Activated naive CD8-positive, alpha-beta T cell (primary cell): ENCODE measurements around the gene A3GALT2.

Source experiments
- H3K27ac Mint-ChIP-seq: one replicate; pipeline ENCODE4 v1.8.0; 2021; ENCODE audit warnings: mixed read lengths
- H3K27me3 Mint-ChIP-seq: one replicate; pipeline ENCODE4 v1.8.0; 2021; ENCODE audit warnings: mixed read lengths
- H3K36me3 Mint-ChIP-seq: one replicate; pipeline ENCODE4 v1.8.0; 2021; ENCODE audit warnings: mixed read lengths
- H3K4me1 Mint-ChIP-seq: one replicate; pipeline ENCODE4 v1.8.0; 2021; ENCODE audit warnings: low read depth, mixed read lengths
- H3K4me3 Mint-ChIP-seq: one replicate; pipeline ENCODE4 v1.8.0; 2021; ENCODE audit warnings: mild to moderate bottlenecking, mixed read lengths
- H3K9me3 Mint-ChIP-seq: one replicate; pipeline ENCODE4 v1.8.0; 2021; ENCODE audit warnings: low read depth, mixed read lengths

Gene A3GALT2

DNA sequence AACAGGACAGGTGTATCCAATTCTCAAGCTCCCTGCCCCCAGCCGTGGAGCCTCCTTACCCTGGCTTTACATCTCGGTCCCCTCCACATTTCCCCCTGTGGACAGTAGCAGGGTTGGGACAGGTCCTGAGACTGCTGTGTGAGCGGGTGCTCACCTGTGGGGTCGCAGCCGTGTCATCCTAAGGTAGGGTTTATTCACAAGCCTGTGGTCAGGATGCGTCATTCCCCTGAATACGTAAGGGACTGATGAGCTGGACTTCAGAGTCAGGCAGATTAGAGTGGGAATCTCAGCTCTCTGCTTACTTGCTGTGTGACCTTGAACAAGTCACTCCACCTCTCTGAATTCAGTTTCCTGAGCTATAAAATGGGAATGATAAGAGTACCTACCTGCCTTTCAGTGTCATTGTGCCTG is 46.9 kb downstream of the A3GALT2 start:
- peaks cover 20% of the 10 kb centered on the region for H3K4me1 Mint-ChIP-seq
- no peaks in the 10 kb centered on the region for H3K27me3 Mint-ChIP-seq
- H3K4me3 Mint-ChIP-seq: no peak overlapping the region
- no peaks in the 10 kb centered on the region for H3K36me3 Mint-ChIP-seq
- H3K9me3 Mint-ChIP-seq: no peaks in the 10 kb centered on the region
- no peak overlapping the region for H3K27ac Mint-ChIP-seq

DNA sequence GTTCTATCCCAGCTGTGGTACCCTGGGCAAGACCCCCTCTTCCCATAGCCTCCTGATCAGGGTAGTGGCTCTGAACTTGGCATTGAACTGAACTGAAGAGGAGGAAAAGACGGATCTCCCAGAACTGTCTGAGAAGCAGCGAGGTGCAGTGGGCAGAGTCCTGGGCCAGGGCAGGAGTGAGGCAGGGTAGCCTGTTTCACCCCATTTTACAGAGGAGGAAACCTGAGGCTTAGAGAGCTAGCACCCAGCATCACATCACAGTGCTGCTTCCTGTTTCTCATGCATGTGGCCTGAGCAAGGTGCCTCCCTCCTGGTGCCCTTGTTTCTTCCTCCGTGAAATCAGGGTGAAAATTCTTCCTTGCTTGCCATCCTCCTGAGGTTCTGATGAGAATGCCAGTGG is 47.5 kb downstream of the A3GALT2 start:
- H3K4me3 Mint-ChIP-seq: no peak overlapping the region
- peaks cover 20% of the 10 kb centered on the region for H3K4me1 Mint-ChIP-seq

DNA sequence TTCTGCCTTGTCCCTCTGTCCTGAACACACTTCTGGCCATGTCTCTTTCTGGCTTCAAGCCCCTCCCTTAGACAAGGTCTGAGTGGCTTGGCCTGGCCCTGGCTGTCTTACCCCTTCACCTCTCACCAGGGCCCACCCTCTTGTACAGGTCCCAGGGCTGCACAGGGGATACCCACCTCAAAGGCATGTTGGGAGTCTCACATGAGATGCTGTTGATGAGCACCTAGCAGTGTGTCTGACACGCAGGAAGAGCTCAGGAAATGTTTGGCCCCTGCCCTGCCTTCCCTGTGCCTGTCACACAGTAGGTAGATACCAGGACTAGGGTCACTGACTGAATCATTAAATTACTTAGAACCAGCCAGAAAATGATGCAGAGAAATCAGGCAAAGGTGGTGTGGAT is 48.0 kb downstream of the A3GALT2 start:
- Mint-ChIP-seq H3K4me3 (no peak overlapping the region), H3K27me3 (no peaks in the 10 kb centered on the region), H3K27ac (peak overlapping the region; percentile 25), H3K9me3 (no peaks in the 10 kb centered on the region), H3K4me1 (peaks cover 20% of the 10 kb centered on the region), H3K36me3 (no peaks in the 10 kb centered on the region)

More for the DNA sequence above, 47.5 kb downstream of the A3GALT2 start:
- H3K27ac Mint-ChIP-seq: no peak overlapping the region
- H3K27me3 Mint-ChIP-seq: no peaks in the 10 kb centered on the region
- H3K9me3 Mint-ChIP-seq: no peaks in the 10 kb centered on the region
- no peaks in the 10 kb centered on the region for H3K36me3 Mint-ChIP-seq

DNA sequence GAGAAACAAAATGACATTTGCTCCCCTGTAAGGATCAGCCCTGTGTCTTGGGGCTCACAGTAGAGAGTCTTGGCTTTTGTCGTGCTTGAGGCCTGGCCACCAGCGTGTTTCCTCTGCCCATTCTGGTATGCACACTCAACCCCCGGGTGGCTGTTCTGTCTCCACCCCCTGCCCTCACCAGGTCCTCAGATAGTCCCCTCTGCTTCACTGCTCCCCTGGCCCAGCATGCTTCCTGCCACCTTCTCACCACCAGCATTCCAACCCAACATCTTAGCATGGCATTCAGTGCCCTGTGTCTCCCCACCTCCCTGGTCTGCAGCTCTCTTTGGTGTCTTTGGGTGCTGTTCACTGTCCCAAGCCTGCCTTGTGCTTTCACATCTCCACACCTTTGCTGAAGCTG is 48.4 kb downstream of the A3GALT2 start:
- Mint-ChIP-seq H3K9me3 (no peaks in the 10 kb centered on the region), H3K27me3 (no peaks in the 10 kb centered on the region), H3K4me3 (no peak overlapping the region), H3K27ac (no peak overlapping the region), H3K36me3 (no peaks in the 10 kb centered on the region), H3K4me1 (peaks cover 20% of the 10 kb centered on the region)

DNA sequence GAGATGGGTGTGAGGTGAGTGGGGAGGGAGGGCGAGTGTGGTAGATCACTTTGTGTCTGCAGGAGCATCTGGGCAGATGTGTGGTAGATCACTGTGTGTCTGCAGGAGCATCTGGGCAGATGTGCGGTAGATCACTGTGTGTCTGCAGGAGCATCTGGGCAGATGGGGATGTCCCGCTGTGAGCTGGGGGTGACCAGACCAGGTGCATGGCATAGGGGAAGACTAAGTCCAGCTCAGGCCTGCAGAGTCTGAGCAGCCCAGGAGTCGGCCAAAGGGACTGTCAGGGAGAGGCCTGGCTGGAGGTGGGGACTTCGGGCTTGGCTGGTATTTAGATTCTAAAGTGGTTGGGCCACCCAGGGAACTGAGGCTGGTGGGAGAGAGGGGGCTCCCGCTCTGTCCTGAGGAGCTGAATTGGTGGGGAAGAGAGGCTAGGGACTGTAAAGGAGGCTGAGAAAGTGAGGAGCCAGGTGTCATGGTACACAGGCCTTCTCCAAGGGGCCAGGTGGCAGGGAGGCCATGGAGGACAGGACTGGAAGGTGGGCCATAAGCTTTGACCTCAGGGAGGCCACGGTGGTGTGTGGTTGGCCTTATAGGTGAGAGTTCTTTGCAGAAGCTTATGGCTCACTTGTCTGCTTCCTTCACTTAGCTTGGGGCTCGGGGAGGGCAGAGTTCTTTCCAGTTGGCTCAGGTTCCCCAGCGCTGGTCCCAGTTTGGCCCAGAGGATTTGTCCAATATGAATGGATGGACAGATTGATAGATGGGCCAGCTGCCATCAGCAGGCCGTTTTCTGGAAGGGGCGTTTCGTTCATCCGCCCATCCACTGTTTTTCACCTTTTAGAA is 49.0 kb downstream of the A3GALT2 start:
- no peak overlapping the region for H3K4me3 Mint-ChIP-seq

DNA sequence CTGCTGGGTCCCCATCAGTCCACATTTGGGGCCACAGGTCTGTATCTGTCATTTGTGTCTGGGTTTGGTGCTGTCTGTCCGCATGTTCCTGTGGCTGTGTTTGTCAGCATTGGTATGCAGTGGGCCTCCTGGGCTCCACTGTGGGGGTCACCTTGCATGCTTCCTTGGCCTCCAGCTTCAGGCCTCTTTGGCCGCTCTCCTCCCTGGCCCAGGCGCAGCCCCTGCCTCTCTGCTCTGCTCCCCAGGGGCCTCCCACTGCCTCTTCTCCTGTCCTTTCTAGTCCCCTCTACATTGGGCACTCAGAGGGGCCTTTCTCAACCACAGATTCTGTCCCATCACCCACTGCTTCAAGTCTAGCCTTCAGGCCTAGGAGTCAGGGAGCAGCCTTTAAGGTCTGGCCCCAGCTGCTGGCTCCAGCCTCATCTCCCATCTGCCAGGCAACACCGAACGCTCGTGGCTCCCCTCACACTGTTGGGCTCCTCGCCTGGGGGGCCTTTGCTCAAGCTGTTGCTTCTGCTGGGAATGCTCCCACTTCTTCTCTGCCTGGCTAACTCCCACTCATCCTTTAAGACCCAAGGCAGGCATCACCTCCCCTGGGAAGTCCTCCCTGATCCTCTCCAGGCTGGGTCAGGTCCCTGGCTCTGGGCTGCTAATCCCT is 50.0 kb downstream of the A3GALT2 start:
- H3K36me3 Mint-ChIP-seq: no peaks in the 10 kb centered on the region
- H3K4me1 Mint-ChIP-seq: peaks cover 22% of the 10 kb centered on the region
- no peaks in the 10 kb centered on the region for H3K27me3 Mint-ChIP-seq
- H3K27ac Mint-ChIP-seq: no peak overlapping the region
- H3K4me3 Mint-ChIP-seq: no peak overlapping the region
- H3K9me3 Mint-ChIP-seq: no peaks in the 10 kb centered on the region

More for the DNA sequence above, 49.0 kb downstream of the A3GALT2 start:
- no peak overlapping the region for H3K27ac Mint-ChIP-seq
- peaks cover 22% of the 10 kb centered on the region for H3K4me1 Mint-ChIP-seq
- H3K27me3 Mint-ChIP-seq: no peaks in the 10 kb centered on the region
- H3K9me3 Mint-ChIP-seq: no peaks in the 10 kb centered on the region
- H3K36me3 Mint-ChIP-seq: no peaks in the 10 kb centered on the region

DNA sequence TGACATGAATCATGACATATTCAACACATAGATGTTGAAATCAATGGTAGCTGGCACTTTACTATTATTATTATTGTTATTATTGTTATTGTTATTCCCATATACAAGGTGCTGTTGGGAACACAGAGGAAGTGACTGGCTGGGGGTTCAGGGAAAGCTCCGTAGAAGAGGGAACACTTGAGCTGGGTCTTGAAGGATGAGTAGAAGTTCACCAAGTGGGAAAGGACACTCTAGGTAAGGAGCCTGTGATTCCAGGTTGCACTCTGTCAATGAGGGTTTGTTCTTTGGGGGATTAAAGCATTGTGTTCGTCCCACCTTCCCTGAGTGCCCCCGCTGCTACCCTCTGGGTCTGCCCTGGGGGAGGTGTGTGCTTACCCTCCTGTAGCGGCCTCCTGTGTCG is 50.5 kb downstream of the A3GALT2 start:
- Mint-ChIP-seq H3K27me3 (no peaks in the 10 kb centered on the region), H3K27ac (no peak overlapping the region), H3K4me1 (peaks cover 22% of the 10 kb centered on the region), H3K36me3 (no peaks in the 10 kb centered on the region), H3K9me3 (no peaks in the 10 kb centered on the region), H3K4me3 (no peak overlapping the region)

DNA sequence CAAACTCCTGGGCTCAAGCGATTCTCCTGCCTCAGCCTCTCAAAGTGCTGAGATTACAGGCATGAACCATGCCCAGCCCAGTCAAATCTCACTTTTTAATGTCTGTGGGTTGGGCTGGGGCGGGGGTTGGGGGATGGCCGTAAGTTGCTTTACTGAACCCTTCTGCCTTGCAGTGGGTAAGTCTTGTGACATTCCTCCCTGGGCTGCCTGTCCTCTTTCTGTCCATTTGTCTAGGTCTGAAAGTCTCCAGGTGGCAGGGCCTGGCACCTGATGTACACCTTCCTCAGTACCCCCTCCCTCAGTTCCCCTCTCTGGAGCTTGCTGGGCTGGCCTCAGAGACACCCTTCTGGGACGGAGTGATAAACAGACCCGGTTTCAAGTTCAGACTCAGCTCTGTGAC is 51.3 kb downstream of the A3GALT2 start:
- Mint-ChIP-seq H3K9me3 (no peaks in the 10 kb centered on the region), H3K36me3 (no peaks in the 10 kb centered on the region), H3K4me3 (no peak overlapping the region), H3K27me3 (no peaks in the 10 kb centered on the region), H3K27ac (no peak overlapping the region), H3K4me1 (peaks cover 22% of the 10 kb centered on the region)

DNA sequence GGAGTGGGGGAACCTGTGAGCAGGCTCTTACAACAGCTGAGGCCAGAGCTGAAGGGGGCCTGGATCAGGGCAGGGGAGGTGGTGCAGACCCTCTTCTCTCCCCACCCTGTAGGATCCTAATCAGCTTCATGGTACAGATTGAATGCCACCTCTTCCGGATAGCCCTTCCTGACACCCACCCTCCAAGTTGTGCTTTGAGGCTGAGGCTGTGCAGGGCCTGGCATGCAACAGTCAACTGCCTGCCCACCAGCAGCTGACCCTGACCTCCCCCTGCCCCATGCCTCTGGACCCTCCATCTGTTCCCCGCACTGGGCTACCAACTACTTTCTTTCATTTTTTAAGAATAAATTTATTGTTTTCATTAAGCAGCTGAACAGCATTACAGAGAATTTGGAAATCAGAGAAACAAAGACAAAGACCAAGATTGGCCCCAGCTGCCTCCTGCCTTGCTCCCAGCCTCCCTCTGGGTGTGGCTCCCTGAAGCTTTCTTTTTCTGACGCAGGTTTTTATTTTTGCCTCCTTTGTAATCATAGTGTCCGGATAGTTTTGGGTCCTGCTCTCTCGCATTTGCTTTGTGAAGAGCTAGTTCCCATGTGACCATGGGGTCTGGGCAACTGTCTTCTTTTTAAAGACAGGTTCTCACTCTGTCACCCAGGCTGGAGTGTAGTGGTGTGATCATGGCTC is 51.8 kb downstream of the A3GALT2 start:
- H3K4me1 Mint-ChIP-seq: peaks cover 22% of the 10 kb centered on the region
- no peaks in the 10 kb centered on the region for H3K9me3 Mint-ChIP-seq
- H3K4me3 Mint-ChIP-seq: no peak overlapping the region
- no peaks in the 10 kb centered on the region for H3K27me3 Mint-ChIP-seq
- H3K36me3 Mint-ChIP-seq: no peaks in the 10 kb centered on the region
- H3K27ac Mint-ChIP-seq: no peak overlapping the region

DNA sequence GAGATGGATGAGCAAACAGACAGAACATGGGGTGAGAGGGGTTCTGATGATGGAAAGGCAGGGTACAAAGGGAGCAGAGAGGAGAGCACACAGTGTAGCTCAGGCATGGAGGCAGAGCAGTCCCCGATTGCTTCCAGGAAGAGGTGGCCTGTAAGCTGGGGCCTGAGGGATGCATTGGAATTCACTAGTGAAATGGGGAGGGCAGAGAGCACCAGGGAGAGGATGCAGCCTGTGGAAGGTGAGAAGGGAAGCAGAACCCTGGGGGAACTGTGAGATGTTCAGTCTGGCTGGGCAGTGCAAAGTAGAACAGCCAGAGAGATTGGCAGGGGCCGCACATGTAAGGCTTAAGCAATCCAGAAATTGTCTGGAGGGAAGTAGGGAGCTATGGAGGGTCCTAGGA is 52.4 kb downstream of the A3GALT2 start:
- Mint-ChIP-seq H3K36me3 (no peaks in the 10 kb centered on the region), H3K4me1 (peaks cover 20% of the 10 kb centered on the region), H3K9me3 (no peaks in the 10 kb centered on the region), H3K27me3 (no peaks in the 10 kb centered on the region), H3K4me3 (no peak overlapping the region), H3K27ac (no peak overlapping the region)

DNA sequence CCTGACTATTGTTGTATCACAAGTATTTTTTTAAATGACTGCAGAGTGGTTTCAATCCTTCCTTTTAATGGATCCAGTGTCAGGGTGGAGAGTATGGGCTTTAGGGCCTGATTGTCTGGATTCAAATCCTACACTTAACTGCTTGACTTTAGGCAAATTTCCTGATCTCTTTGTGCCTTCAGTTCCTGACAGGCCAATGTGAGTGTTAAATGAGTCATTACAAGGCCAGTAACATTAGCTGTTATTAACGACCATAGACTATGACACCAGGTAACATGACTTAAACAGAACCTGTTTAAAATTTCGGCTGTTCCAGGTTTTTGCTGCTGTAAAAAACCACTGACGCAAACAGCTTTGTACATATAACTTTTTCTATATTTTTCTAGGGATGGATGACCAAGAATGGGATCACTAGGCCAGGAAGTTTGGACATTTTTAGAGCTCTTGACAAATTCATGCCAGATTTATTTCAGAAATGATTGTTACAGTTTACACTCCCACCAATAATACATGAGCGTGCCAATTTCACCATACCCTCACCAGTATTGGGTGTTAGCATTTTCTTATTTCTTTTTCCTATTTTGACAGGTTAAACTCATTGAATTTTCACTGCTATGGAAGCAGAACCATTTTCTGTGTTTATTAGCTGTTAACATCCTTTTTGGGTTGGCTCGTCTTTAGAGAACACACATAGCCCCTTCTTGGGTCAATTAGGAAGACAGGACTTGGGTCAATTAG is 53.3 kb downstream of the A3GALT2 start:
- peaks cover 2% of the 10 kb centered on the region for H3K36me3 Mint-ChIP-seq

DNA sequence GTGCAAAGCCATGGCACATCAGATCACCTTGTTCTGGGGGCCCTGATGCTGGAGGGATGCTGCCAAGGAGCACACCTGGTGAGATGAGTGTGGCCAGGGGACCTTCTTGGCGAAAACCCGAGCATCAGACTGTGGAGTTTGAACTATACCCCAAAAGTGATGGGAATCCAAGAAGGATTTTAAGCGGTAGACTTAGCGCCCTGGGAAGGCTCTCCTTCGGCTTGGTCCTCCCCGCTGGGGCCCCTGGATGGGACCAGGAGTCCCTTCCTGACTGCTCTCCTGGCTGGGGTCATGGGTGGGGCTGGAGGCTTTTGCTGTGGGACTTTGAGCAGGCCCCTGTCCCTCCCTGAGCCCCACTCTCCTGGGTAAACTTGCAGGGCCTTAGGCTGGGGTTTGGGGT is 54.1 kb downstream of the A3GALT2 start:
- no peak overlapping the region for H3K4me3 Mint-ChIP-seq
- peaks cover 3% of the 10 kb centered on the region for H3K36me3 Mint-ChIP-seq
- no peaks in the 10 kb centered on the region for H3K9me3 Mint-ChIP-seq
- H3K4me1 Mint-ChIP-seq: peaks cover 14% of the 10 kb centered on the region
- no peak overlapping the region for H3K27ac Mint-ChIP-seq
- H3K27me3 Mint-ChIP-seq: no peaks in the 10 kb centered on the region

More for the DNA sequence above, 53.3 kb downstream of the A3GALT2 start:
- Mint-ChIP-seq H3K27ac (no peak overlapping the region), H3K4me3 (no peak overlapping the region), H3K4me1 (peaks cover 14% of the 10 kb centered on the region), H3K9me3 (no peaks in the 10 kb centered on the region), H3K27me3 (no peaks in the 10 kb centered on the region)

DNA sequence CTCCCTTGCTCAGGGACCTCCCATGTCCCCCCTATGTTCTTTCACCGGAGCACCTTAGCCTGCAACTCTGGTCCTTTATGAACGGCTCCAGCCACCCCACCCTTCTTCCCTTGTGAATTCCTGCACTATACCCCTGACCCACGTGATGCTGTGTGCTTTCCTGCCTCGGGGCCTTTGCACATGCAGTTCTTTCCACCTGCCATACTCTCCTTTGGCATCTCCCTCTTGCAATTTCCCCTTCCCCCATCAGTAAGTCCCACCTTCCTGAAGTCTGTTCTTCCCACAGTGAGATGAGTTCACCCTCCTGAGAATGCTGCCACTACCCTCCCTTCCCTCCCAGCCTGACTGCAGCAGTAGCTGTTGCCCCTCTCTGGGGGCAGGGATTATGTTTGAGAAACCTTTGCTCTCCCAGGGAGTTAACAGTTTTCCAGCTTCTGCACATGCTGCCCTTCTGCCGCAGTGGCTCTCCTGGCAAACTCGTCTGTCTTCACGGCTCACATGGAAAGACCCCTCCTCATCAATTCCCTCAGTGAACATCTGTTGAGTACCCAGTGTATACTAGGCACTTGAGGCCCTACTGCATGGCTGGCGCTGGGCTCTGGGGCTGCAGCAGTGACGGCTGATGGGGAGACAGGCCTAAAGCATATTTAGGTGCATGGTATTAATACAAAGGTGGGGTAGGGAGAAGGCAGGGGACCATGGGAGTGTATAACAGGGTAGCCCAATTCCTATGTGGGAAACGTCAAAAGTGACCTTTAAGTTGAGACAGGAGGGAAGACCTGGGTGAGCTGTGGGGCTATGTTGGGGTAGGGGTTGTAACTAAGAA is 54.9 kb downstream of the A3GALT2 start:
- Mint-ChIP-seq H3K9me3 (no peaks in the 10 kb centered on the region), H3K4me3 (no peak overlapping the region), H3K27me3 (no peaks in the 10 kb centered on the region), H3K27ac (no peak overlapping the region), H3K36me3 (peaks cover 3% of the 10 kb centered on the region), H3K4me1 (peaks cover 18% of the 10 kb centered on the region)

DNA sequence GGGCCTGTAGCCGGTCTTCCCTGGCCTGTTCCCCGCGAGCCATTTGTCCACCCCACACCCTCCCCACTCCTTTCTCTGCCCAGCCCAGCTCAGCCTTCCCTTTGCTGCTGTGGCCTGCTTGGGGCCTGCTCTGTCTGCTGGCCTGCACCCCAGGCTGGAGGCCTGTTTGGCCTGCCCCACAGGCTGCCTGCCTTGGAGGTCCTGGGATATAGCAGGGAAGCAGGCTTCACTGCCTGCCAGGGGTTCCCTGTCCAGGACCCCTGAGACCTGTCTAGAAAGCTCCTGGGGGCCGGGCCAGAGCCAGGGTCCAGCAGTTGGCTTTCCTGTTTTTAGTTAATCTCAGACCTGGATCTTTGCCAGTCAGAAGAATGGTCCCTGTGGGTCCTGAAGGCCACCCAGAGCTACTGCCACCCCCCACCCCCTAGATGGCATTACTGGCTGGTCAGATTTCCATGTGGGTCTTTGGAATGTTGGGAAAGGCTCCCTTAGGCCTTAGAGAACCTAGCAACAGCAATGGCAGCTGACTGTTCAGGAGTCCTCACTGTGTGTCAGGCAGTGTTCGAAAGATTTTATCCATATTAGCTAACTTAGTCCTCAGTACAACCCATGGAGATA is 56.9 kb downstream of the A3GALT2 start:
- no peak overlapping the region for H3K27ac Mint-ChIP-seq
- peaks cover 3% of the 10 kb centered on the region for H3K36me3 Mint-ChIP-seq
- peaks cover 31% of the 10 kb centered on the region for H3K4me1 Mint-ChIP-seq
- no peaks in the 10 kb centered on the region for H3K9me3 Mint-ChIP-seq
- H3K4me3 Mint-ChIP-seq: no peak overlapping the region
- no peaks in the 10 kb centered on the region for H3K27me3 Mint-ChIP-seq
